A549 (cell line): ENCODE measurements around the gene ENAH. TPM values are rescaled to one million over a fixed set of nuclear protein-coding genes. Genes with fewer than 3 reads are reported as not detected.

Source experiments
- ATAC-seq, 2 experiments: fragments of 200-7000 bp in 1 of 2; fragments of >200 bp in 1 of 2; cut with Nextera tagmentation in 1 of 2; cut with Tn5 transposase in 1 of 2; 3 replicates each; pipeline versions ENCODE4 v1.8.0 to v1.9.1; 2018 to 2020; ENCODE audit warnings: mild to moderate bottlenecking in 1 of 2, moderate library complexity in 1 of 2
- CTCF ChIA-PET: fragments of 300-600 bp; sonication (Branson Sonifier 250); formaldehyde crosslinking; extraction: SDS; loops from one replicate; lab custom pipeline; 2021; ENCODE audit warnings: antibody characterized with exemption, inconsistent platforms; lab: Yijun Ruan, JAX
- POLR2A ChIA-PET: fragments of 350-600 bp; formaldehyde crosslinking; extraction: SDS; loops from one replicate; lab custom pipeline; 2021; ENCODE audit warnings: antibody characterized with exemption, inconsistent platforms; lab: Yijun Ruan, JAX
- DNase-seq, 2 experiments: peaks; one replicate each; pipeline versions ENCODE4 v3.0.0 to v3.0.0-alpha.2; 2011 to 2016; ENCODE audit warnings: low read depth in 1 of 2, low spot score in 1 of 2
- FAIRE-seq: peaks from 2 replicates; lab custom pipeline; 2011; peaks lifted over from hg19 to GRCh38; lab: Jason Lieb, UNC
- H3K27ac ChIP-seq, 2 experiments: fragments of >200 bp; sonication (Bioruptor Twin); formaldehyde crosslinking; 3 replicates each; pipeline ENCODE4 v1.5.1; 2016 to 2017
- H3K4me1 ChIP-seq: fragments of >200 bp; sonication (Bioruptor Twin); formaldehyde crosslinking; 3 replicates; pipeline ENCODE4 v1.6.1; 2016
- H3K4me2 ChIP-seq: fragments of >200 bp; sonication (Bioruptor Twin); formaldehyde crosslinking; 3 replicates; pipeline ENCODE4 v1.6.1; 2016
- H3K4me3 ChIP-seq: fragments of >200 bp; sonication (Bioruptor Twin); formaldehyde crosslinking; 3 replicates; pipeline ENCODE4 v1.5.1; 2016
- H3K9me3 ChIP-seq: fragments of >200 bp; sonication (Bioruptor Twin); formaldehyde crosslinking; 3 replicates; pipeline ENCODE4 v1.6.1; 2016
- ATOH8 ChIP-seq: fragments of 250-450 bp; sonication (Bioruptor Pico); IDR thresholded peaks from 2 replicates; pipeline ENCODE4 v1.5.0; 2020; ENCODE audit warnings: low read depth, mild to moderate bottlenecking, moderate library complexity
- BCL3 ChIP-seq: fragments of >200 bp; sonication (Bioruptor Twin); formaldehyde crosslinking; IDR thresholded peaks from 3 replicates; pipeline ENCODE4 v1.6.1; 2016
- CBX8 ChIP-seq: fragments of 200-600 bp; sonication (generic); IDR thresholded peaks from 2 replicates; pipeline ENCODE4 v1.6.1; 2016
- CEBPB ChIP-seq, 2 experiments: fragments of >200 bp in 1 of 2; sonication (Bioruptor Twin) in 1 of 2; formaldehyde crosslinking in 1 of 2; IDR thresholded peaks; 2 replicates each; pipeline ENCODE4 v1.6.1; 2012 to 2016
- CHD2 ChIP-seq: fragments of 150-350 bp; IDR thresholded peaks from 2 replicates; pipeline ENCODE4 v1.6.1; 2014; ENCODE audit warnings: low read length; ENCODE audit not compliant: partially characterized antibody
- CTCF ChIP-seq: fragments of >200 bp; sonication (Bioruptor Twin); formaldehyde crosslinking; IDR thresholded peaks from 3 replicates; pipeline ENCODE4 v1.5.1; 2016
- E2F6 ChIP-seq: IDR thresholded peaks from 2 replicates; pipeline ENCODE4 v1.6.1; 2012; ENCODE audit warnings: low read depth, borderline replicate concordance
- EHF ChIP-seq: fragments of 250-450 bp; sonication (Bioruptor Pico); IDR thresholded peaks from 2 replicates; pipeline ENCODE4 v1.5.0; 2020; ENCODE audit warnings: mild to moderate bottlenecking
- EP300 ChIP-seq, 2 experiments: fragments of >200 bp; sonication (Bioruptor Twin); formaldehyde crosslinking; IDR thresholded peaks; 2 replicates in 1 of 2; 3 replicates in 1 of 2; pipeline ENCODE4 v1.6.1; 2016 to 2017
- FOSL2 ChIP-seq, 2 experiments: fragments of 450-650 bp in 1 of 2; fragments of >200 bp in 1 of 2; sonication (Bioruptor Twin) in 1 of 2; formaldehyde crosslinking; IDR thresholded peaks; 2 replicates each; pipeline versions ENCODE4 v1.5.0 to v1.6.1; 2016 to 2020; ENCODE audit warnings: mild to moderate bottlenecking in 1 of 2, moderate library complexity in 1 of 2
- GATA3 ChIP-seq: IDR thresholded peaks from 2 replicates; pipeline ENCODE4 v1.6.1; 2012; ENCODE audit warnings: borderline replicate concordance
- HDAC2 ChIP-seq: fragments of 200-600 bp; sonication (generic); IDR thresholded peaks from 2 replicates; pipeline ENCODE4 v1.6.1; 2016
- HES2 ChIP-seq: fragments of >200 bp; sonication (Bioruptor Twin); formaldehyde crosslinking; IDR thresholded peaks from 2 replicates; pipeline ENCODE4 v1.6.1; 2016
- HMGXB4 ChIP-seq: fragments of 250-450 bp; sonication (Bioruptor Pico); IDR thresholded peaks from 2 replicates; pipeline ENCODE4 v1.5.0; 2021; ENCODE audit warnings: mild to moderate bottlenecking, moderate library complexity, borderline replicate concordance
- HOXA7 ChIP-seq: fragments of 250-450 bp; sonication (Bioruptor Pico); IDR thresholded peaks from 2 replicates; pipeline ENCODE4 v1.5.0; 2020; ENCODE audit warnings: mild to moderate bottlenecking, moderate library complexity
- HOXB13 ChIP-seq: fragments of 250-450 bp; sonication (Bioruptor Pico); IDR thresholded peaks from 2 replicates; pipeline ENCODE4 v1.5.0; 2020; ENCODE audit warnings: low read depth, mild to moderate bottlenecking, moderate library complexity
- JUN ChIP-seq, 2 experiments: fragments of >200 bp; sonication (Bioruptor Twin); formaldehyde crosslinking; IDR thresholded peaks; 2 replicates in 1 of 2; 3 replicates in 1 of 2; pipeline ENCODE4 v1.6.1; 2016 to 2017
- KDM5A ChIP-seq: fragments of 200-600 bp; sonication (generic); IDR thresholded peaks from 2 replicates; pipeline ENCODE4 v1.6.1; 2016; ENCODE audit warnings: antibody characterized with exemption, mild to moderate bottlenecking
- MAFK ChIP-seq: fragments of 450-650 bp; IDR thresholded peaks from 2 replicates; pipeline ENCODE4 v1.6.1; 2014; ENCODE audit not compliant: partially characterized antibody
- MAZ ChIP-seq: fragments of 150-350 bp; IDR thresholded peaks from 2 replicates; pipeline ENCODE4 v1.6.1; 2014; ENCODE audit warnings: antibody characterized with exemption, low read depth, low read length, borderline replicate concordance
- MYC ChIP-seq: IDR thresholded peaks from 2 replicates; pipeline ENCODE4 v1.6.1; 2012; ENCODE audit warnings: mild to moderate bottlenecking, inconsistent platforms, low read length, improper control_type of control experiment, borderline replicate concordance
- NPAS2 ChIP-seq: fragments of 250-450 bp; sonication (Bioruptor Pico); IDR thresholded peaks from 2 replicates; pipeline ENCODE4 v1.8.0; 2022; ENCODE audit warnings: mild to moderate bottlenecking, moderate library complexity, borderline replicate concordance
- PBX3 ChIP-seq: IDR thresholded peaks from 2 replicates; pipeline ENCODE4 v1.6.1; 2012
- PHF8 ChIP-seq: fragments of 200-600 bp; sonication (generic); IDR thresholded peaks from 2 replicates; pipeline ENCODE4 v1.6.1; 2016; ENCODE audit warnings: low read depth, mild to moderate bottlenecking, antibody characterized with exemption, moderate library complexity, borderline replicate concordance
- POLR2AphosphoS2 ChIP-seq: conservative IDR thresholded peaks from 2 replicates; pipeline ENCODE4 v1.6.1; 2012; ENCODE audit warnings: low read length, improper control_type of control experiment, inconsistent platforms
- RAD21 ChIP-seq, 2 experiments: fragments of >200 bp in 1 of 2; sonication (Bioruptor Twin) in 1 of 2; formaldehyde crosslinking in 1 of 2; IDR thresholded peaks in 1 of 2; conservative IDR thresholded peaks in 1 of 2; 2 replicates in 1 of 2; 3 replicates in 1 of 2; pipeline ENCODE4 v1.6.1; 2012 to 2018; ENCODE audit warnings: inconsistent platforms in 1 of 2
- RCOR1 ChIP-seq: fragments of 150-350 bp; IDR thresholded peaks from 2 replicates; pipeline ENCODE4 v1.6.1; 2014; ENCODE audit warnings: antibody characterized with exemption, low read length, low read depth
- SMC3 ChIP-seq: fragments of >200 bp; sonication (Bioruptor Twin); formaldehyde crosslinking; IDR thresholded peaks from 3 replicates; pipeline ENCODE4 v1.6.1; 2018; ENCODE audit warnings: inconsistent platforms
- SREBF2 ChIP-seq: fragments of 450-650 bp; IDR thresholded peaks from 2 replicates; pipeline ENCODE4 v1.6.1; 2014; ENCODE audit warnings: mild to moderate bottlenecking, moderate library complexity
- TFCP2L1 ChIP-seq: fragments of 250-450 bp; sonication (Bioruptor Pico); IDR thresholded peaks from 2 replicates; pipeline ENCODE4 v1.5.0; 2021; ENCODE audit warnings: mild to moderate bottlenecking
- ZFP36 ChIP-seq: fragments of 450-650 bp; IDR thresholded peaks from 2 replicates; pipeline ENCODE4 v1.6.1; 2014; ENCODE audit warnings: borderline replicate concordance; ENCODE audit not compliant: partially characterized antibody
- WGBS: methylation state at CpG from one replicate; pipeline ENCODE4 v1.1.6; 2017; ENCODE audit errors: missing lambda C conversion rate; 5-methylcytosine and 5-hydroxymethylcytosine counted together
- polyA minus RNA-seq: library from RNA; depleted of rRNA, polyadenylated mRNA; stranded (reverse); fragments of >200 nt; gene quantifications from 2 replicates; pipeline ENCODE4 v1.2.3, GENCODE V29; 2011; rRNA and poly(A)+ RNA removed
- polyA plus RNA-seq, 4 experiments: library from polyadenylated mRNA; depleted of rRNA in 3 of 4; stranded (reverse); fragments of >200 nt; fragmentation: RNase III in 1 of 4; extraction: RNeasy Plus Mini Kit Qiagen cat#74134 plus additional on column Dnase treatment in 1 of 4; gene quantifications; 2 replicates in 3 of 4; 3 replicates in 1 of 4; pipeline ENCODE4 v1.2.3, GENCODE V29; 2011 to 2017

The ENAH gene
- polyA plus RNA-seq (2011; rRNA removed) (124 and 142 TPM in 2 replicates), polyA plus RNA-seq (2017; fragmentation: RNase III; extraction: RNeasy Plus Mini Kit Qiagen cat#74134 plus additional on column Dnase treatment) (155 to 172 TPM (median 167 TPM) in 3 replicates), polyA minus RNA-seq (97.3 and 100 TPM in 2 replicates)
- polyA plus RNA-seq (2012; cell fraction: cytosol; rRNA removed) = 32.6 and 33.0 TPM in 2 replicates
- polyA plus RNA-seq (2012; cell fraction: nucleus; rRNA removed) = 19.3 and 23.0 TPM in 2 replicates

GRCh38 chr1:225652729-225653462 lies at the start of gene ENAH:
Gene ENAH, minus strand, starts transcription at chr1:225653123. Its CDS starts 433 bp downstream, at chr1:225652690.
- FAIRE-seq = no peak
- peak; percentile 90 for TF ChIP-seq BCL3
- no peak for TF ChIP-seq CBX8
- no peak for TF ChIP-seq CHD2
- TF ChIP-seq MAZ = 0 out of 2 replicates have a peak, but pooled peaks have one; percentile 30
- TF ChIP-seq HES2 = no peak
- TF ChIP-seq PBX3 = no peak
- no peak for TF ChIP-seq POLR2AphosphoS2
- no peak; a peak in 2 of 5 replicates for TF ChIP-seq RAD21 (conservative IDR thresholded peaks at IDR 0.05 in 1 of 2, IDR thresholded peaks at IDR 0.05 in 1 of 2)
- TF ChIP-seq MAFK = no peak
- 0 out of 2 replicates have a peak, but pooled peaks have one; percentile 18 for TF ChIP-seq ATOH8 (CRISPR knock-in tag)
- TF ChIP-seq CEBPB (IDR thresholded peaks at IDR 0.05) = no peak
- peak; percentile 31; the same call in 1 of the 3 replicates for TF ChIP-seq SMC3
- TF ChIP-seq FOSL2 (IDR thresholded peaks at IDR 0.05) = no peak
- no peak for TF ChIP-seq FOSL2 (CRISPR knock-in tag; IDR thresholded peaks at IDR 0.05)
- TF ChIP-seq MYC = 0 out of 2 replicates have a peak, but pooled peaks have one; percentile 26
- peak; percentile 27; the same call in 1 of the 2 replicates for TF ChIP-seq PHF8
- no peak for TF ChIP-seq HDAC2
- no peak for TF ChIP-seq KDM5A
- TF ChIP-seq SREBF2 = no peak
- no peak for TF ChIP-seq GATA3
- TF ChIP-seq NPAS2 (CRISPR knock-in tag) = no peak
- no peak for TF ChIP-seq TFCP2L1 (CRISPR knock-in tag)
- TF ChIP-seq EHF = no peak
- no peak for TF ChIP-seq HOXB13 (CRISPR knock-in tag)
- no peak for TF ChIP-seq CTCF
- TF ChIP-seq HOXA7 (CRISPR knock-in tag) = no peak
- TF ChIP-seq HMGXB4 (CRISPR knock-in tag) = no peak
- no peak for TF ChIP-seq ZFP36
- TF ChIP-seq JUN (IDR thresholded peaks at IDR 0.05) = peak in 1 of 2 experiments; percentile 90; a peak in 3 of 5 replicates
- peak in 1 of 2 experiments; percentile 50; a peak in 1 of 5 replicates for TF ChIP-seq EP300 (IDR thresholded peaks at IDR 0.05)
- no peak for TF ChIP-seq E2F6
- TF ChIP-seq RCOR1 = no peak

More at GRCh38 chr1:225652729-225653462, at the start of gene ENAH:
- CTCF ChIA-PET = interaction anchor here (1.1 to 2.7 kb wide), 3 partner anchors 101 to 125 kb away, joined by 3 to 24 read pairs (median 10); partner anchors contain the start of gene SRP9
- Histone ChIP-seq H3K9me3 (no peaks in the 10 kb centered on the region), H3K4me3 (peak within 1 kb of the TSS; percentile 93), H3K27ac (peak within 1 kb of the TSS; percentile 95 to 100), H3K4me1 (peaks cover 56% of the 10 kb centered on the region), H3K4me2 (peak within 1 kb of the TSS; percentile 84)
- ATAC-seq (peak; percentile 72 to 76), DNase-seq (peak; percentile 65 to 88)
- POLR2A ChIA-PET = interaction anchor here (0.7 to 2.7 kb wide), 21 partner anchors 10 to 410 kb away, joined by 3 to 19 read pairs (median 6); partner anchors contain the start of genes H3-3A, PYCR2, SDE2 and SRP9
- WGBS = 0% methylated on average over 7 of the region's 90 CpGs
